Neuronal stem cell (in vitro differentiated cells): ENCODE measurements around the gene CDH23.

ENCODE experiments used
- DNase-seq: peaks from one replicate; pipeline ENCODE4 v3.0.0-alpha.2; 2013; ENCODE audit warnings: low spot score
- H2AFZ ChIP-seq: one replicate; pipeline ENCODE4 v1.6.1; 2013; ENCODE audit warnings: mild to moderate bottlenecking, low read length, inconsistent platforms
- H2AK5ac ChIP-seq: 2 replicates; pipeline ENCODE4 v1.6.1; 2013; ENCODE audit warnings: low read depth, mild to moderate bottlenecking, inconsistent platforms, low read length, moderate library complexity, mixed read lengths
- H2BK120ac ChIP-seq: 2 replicates; pipeline ENCODE4 v1.6.1; 2013; ENCODE audit warnings: low read depth, mild to moderate bottlenecking, inconsistent platforms, low read length, moderate library complexity, mixed read lengths
- H2BK12ac ChIP-seq: one replicate; pipeline ENCODE4 v1.6.1; 2013; ENCODE audit warnings: low read length, inconsistent platforms
- H2BK15ac ChIP-seq: 2 replicates; pipeline ENCODE4 v1.6.1; 2013; ENCODE audit warnings: mild to moderate bottlenecking, low read length, inconsistent platforms, mixed read lengths
- H2BK5ac ChIP-seq: one replicate; pipeline ENCODE4 v1.6.1; 2013; ENCODE audit warnings: inconsistent platforms, mild to moderate bottlenecking, low read length, moderate library complexity
- H3K14ac ChIP-seq: one replicate; pipeline ENCODE4 v1.6.1; 2013; ENCODE audit warnings: low read length, inconsistent platforms
- H3K18ac ChIP-seq: 2 replicates; pipeline ENCODE4 v1.6.1; 2013; ENCODE audit warnings: low read length, inconsistent platforms
- H3K23ac ChIP-seq: 2 replicates; pipeline ENCODE4 v1.6.1; 2013; ENCODE audit warnings: low read depth, mild to moderate bottlenecking, mixed read lengths, low read length, inconsistent platforms; ENCODE audit not compliant: poor library complexity
- H3K27ac ChIP-seq: replicated peaks from 3 replicates; pipeline ENCODE4 v1.5.1; 2013; ENCODE audit warnings: low read length, inconsistent platforms
- H3K27me3 ChIP-seq, 3 experiments: 2 replicates each; pipeline ENCODE4 v1.6.1; 2013; ENCODE audit warnings: low read length in 3 of 3, mild to moderate bottlenecking in 2 of 3, inconsistent platforms in 1 of 3, low read depth in 1 of 3, mixed read lengths in 1 of 3, moderate library complexity in 1 of 3; ENCODE audit not compliant: control insufficient read depth in 3 of 3, insufficient read depth in 3 of 3
- H3K36me3 ChIP-seq, 2 donors: replicated peaks in 1 of 2; 2 replicates each; pipeline ENCODE4 v1.6.1; 2013; ENCODE audit warnings: low read length in 2 of 2; ENCODE audit not compliant: control insufficient read depth in 2 of 2, insufficient read depth in 2 of 2
- H3K4ac ChIP-seq: 2 replicates; pipeline ENCODE4 v1.6.1; 2013; ENCODE audit warnings: inconsistent platforms, mild to moderate bottlenecking, low read length, moderate library complexity
- H3K4me1 ChIP-seq, 2 donors: 1 replicate in 1 of 2; 2 replicates in 1 of 2; pipeline ENCODE4 v1.6.1; 2013; ENCODE audit warnings: low read length in 2 of 2, low read depth in 1 of 2; ENCODE audit not compliant: control insufficient read depth in 2 of 2, insufficient read depth in 1 of 2
- H3K4me2 ChIP-seq: one replicate; pipeline ENCODE4 v1.6.1; 2013; ENCODE audit warnings: mild to moderate bottlenecking, low read length, inconsistent platforms; ENCODE audit not compliant: insufficient read depth, poor library complexity, severe bottlenecking
- H3K4me3 ChIP-seq, 2 donors: 2 replicates each; pipeline ENCODE4 v1.5.1; 2013; ENCODE audit warnings: low read length in 2 of 2, mild to moderate bottlenecking in 2 of 2, inconsistent platforms in 1 of 2, moderate library complexity in 1 of 2
- H3K79me1 ChIP-seq: one replicate; pipeline ENCODE4 v1.6.1; 2013; ENCODE audit warnings: low read depth, mild to moderate bottlenecking, inconsistent platforms, low read length, moderate library complexity
- H3K9ac ChIP-seq: one replicate; pipeline ENCODE4 v1.6.1; 2013; ENCODE audit warnings: mild to moderate bottlenecking, low read depth, low read length, inconsistent platforms; ENCODE audit not compliant: poor library complexity
- H3K9me3 ChIP-seq, 2 donors: replicated peaks in 1 of 2; 2 replicates each; pipeline versions ENCODE3 to v1.6.1; 2013; ENCODE audit warnings: low read length in 2 of 2, mild to moderate bottlenecking in 2 of 2, inconsistent platforms in 1 of 2, low read depth in 1 of 2, mixed read lengths in 1 of 2, moderate library complexity in 1 of 2; ENCODE audit not compliant: control insufficient read depth in 2 of 2, insufficient read depth in 1 of 2
- H4K8ac ChIP-seq: one replicate; pipeline ENCODE4 v1.6.1; 2013; ENCODE audit warnings: low read depth, mild to moderate bottlenecking, inconsistent platforms, low read length, moderate library complexity
- H4K91ac ChIP-seq: one replicate; pipeline ENCODE4 v1.6.1; 2013; ENCODE audit warnings: low read length, low read depth, mild to moderate bottlenecking, inconsistent platforms; ENCODE audit not compliant: poor library complexity
- WGBS, 2 donors: extraction: QIAGEN DNeasy Blood & Tissue Kit; methylation state at CpG; one replicate each; pipeline ENCODE4 v1.1.7; 2013; ENCODE audit warnings: missing lambda C conversion rate in 2 of 2, mixed read lengths in 1 of 2; ENCODE audit not compliant: insufficient read length in 2 of 2, insufficient replicate concordance in 1 of 2; ENCODE audit errors: extremely low coverage in 2 of 2; 5-methylcytosine and 5-hydroxymethylcytosine counted together

CDH23 gene

DNA sequence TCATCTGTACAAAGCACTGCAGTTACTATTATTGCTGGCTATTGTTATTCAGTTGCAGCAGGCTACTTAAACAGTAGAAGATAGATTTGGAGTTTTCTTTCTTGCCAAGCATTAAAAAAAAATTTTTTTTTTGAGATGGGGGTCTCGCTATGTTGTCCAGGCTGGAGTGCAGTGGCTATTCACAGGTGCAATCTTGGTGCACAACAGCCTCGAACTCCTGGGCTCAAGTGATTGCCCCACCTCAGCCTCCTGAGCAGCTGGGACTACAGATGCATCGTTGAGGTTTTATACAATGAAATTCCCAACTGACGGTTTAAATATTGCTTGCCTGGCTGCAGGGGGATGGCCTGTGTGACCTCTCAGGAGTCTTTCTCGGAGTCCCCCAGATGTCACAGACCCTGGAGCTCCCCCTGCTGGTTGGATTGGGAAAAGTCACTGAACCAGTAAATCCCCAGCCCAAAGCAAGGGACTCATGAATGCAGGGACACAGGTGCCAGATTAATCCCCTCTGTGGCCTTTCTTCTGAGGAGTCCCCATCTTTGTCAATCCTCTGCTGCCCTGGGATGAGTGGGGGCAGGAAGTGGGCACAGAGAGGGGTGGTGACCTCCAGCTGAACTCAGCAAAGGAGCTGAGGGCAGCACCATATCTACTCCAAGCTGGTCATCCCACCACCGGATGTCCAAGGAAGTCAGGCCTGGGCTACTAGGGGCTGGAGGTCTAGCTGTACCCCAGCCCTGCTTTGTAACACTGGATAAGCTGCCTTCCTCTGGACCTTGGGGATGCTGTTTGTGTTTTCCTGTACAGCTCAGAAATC is 173.3 kb downstream of the CDH23 start:
- DNase-seq = peak; percentile 88
- Histone ChIP-seq H3K9ac (no peak overlapping the region), H3K14ac (no peak overlapping the region), H4K91ac (no peak overlapping the region), H2AK5ac (no peak overlapping the region), H3K9me3 (no peaks in the 10 kb centered on the region), H2BK15ac (no peak overlapping the region), H3K4me2 (no peak overlapping the region), H3K27me3 (peaks cover 0 to 20% (median 0%) of the 10 kb centered on the region in 3 experiments), H2BK12ac (no peak overlapping the region), H2AFZ (no peak overlapping the region), H2BK120ac (no peak overlapping the region), H3K4ac (no peak overlapping the region), H3K23ac (no peak overlapping the region), H3K27ac (no peak overlapping the region), H2BK5ac (no peak overlapping the region), H3K4me1 (peaks cover 0 to 16% of the 10 kb centered on the region in 2 donors), H3K4me3 (no peak overlapping the region), H3K18ac (peak overlapping the region; percentile 2), H3K79me1 (no peaks in the 10 kb centered on the region), H3K36me3 (no peaks in the 10 kb centered on the region), H4K8ac (no peak overlapping the region)
- no CpG with 5 or more reads among the region's 6 CpGs for WGBS, 2 donors

DNA sequence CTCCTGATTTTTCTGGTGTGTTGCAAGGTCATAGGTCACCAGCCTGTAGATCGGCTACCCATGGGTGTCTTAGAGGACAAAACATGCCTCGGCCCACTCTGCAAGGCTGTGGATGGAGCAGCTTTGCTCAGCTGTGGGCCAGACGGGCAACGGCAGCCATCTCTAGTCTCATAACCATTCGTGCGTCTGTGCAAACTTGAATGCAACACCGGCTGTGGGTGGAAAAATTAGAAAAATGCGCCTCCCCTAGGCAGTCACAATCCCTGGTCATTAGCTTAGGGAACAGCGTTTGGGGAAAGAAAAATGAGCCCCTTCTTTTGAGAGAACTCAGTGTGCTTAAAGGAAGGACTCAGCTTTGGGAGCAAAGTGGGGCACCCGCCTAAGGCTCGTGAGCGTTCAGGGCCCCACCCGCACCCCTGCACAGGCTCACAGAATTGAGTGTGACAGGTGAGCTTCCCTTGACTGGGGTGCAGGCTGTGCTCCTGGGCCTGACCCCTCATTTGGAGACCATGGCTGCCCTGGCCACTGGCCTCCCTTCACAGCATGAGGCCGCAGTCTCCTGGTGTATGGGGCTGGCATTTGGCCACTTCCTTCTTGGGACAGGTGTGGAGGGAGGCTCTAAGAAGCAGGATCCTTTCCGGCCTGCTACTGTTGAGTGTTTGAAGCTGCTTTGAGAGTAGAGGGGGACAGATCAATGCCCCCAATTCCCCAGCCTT is 174.9 kb downstream of the CDH23 start:
- no peak for DNase-seq
- WGBS, 2 donors = no CpG with 5 or more reads among the region's 15 CpGs

DNA sequence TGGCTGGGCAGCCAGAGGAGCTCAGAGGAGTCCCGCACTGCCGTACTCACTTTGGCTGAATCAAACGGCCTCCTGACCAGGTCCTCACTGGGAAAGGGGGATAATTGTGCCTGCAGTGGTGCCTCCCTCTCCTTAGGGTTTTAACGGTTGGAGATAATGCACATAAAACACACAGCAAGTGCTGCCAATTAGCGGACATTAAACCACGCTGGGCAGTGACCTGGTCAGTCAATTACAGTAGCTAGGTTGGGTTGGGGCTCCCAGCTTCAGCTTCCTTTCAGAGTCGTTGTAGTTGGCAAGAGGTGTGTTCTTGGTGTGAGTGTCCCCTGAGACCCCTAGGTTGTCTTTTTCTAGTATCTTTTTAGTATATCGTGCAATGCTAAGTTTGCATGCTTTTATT is 176.2 kb downstream of the CDH23 start:
- Histone ChIP-seq H3K4me2 (no peak overlapping the region), H2AK5ac (no peak overlapping the region), H3K27ac (no peak overlapping the region), H3K23ac (no peak overlapping the region), H3K4me3 (no peak overlapping the region), H2BK5ac (no peak overlapping the region), H3K14ac (no peak overlapping the region), H3K4ac (no peak overlapping the region), H3K4me1 (peaks cover 0 to 19% of the 10 kb centered on the region in 2 donors), H4K91ac (no peak overlapping the region), H3K27me3 (peaks cover 0 to 16% (median 0%) of the 10 kb centered on the region in 3 experiments), H3K18ac (no peak overlapping the region), H2BK15ac (no peak overlapping the region), H3K36me3 (no peaks in the 10 kb centered on the region), H2AFZ (no peak overlapping the region), H4K8ac (no peak overlapping the region), H3K79me1 (no peaks in the 10 kb centered on the region), H2BK120ac (no peak overlapping the region), H3K9ac (no peak overlapping the region), H2BK12ac (no peak overlapping the region), H3K9me3 (no peaks in the 10 kb centered on the region)
- no peak for DNase-seq
- no CpG with 5 or more reads among the region's 8 CpGs for WGBS, 2 donors

More for the DNA sequence above, 174.9 kb downstream of the CDH23 start:
- Histone ChIP-seq H4K91ac (no peak overlapping the region), H3K23ac (no peak overlapping the region), H3K4me3 (no peak overlapping the region), H3K36me3 (no peaks in the 10 kb centered on the region), H3K9me3 (no peaks in the 10 kb centered on the region), H3K27me3 (peaks cover 0 to 16% (median 0%) of the 10 kb centered on the region in 3 experiments), H2BK120ac (no peak overlapping the region), H2BK12ac (no peak overlapping the region), H3K4me2 (no peak overlapping the region), H3K27ac (no peak overlapping the region), H2AFZ (no peak overlapping the region), H2BK5ac (peak overlapping the region; percentile 40), H2AK5ac (peak overlapping the region; percentile 48), H3K79me1 (no peaks in the 10 kb centered on the region), H3K14ac (no peak overlapping the region), H3K4me1 (peaks cover 0 to 20% of the 10 kb centered on the region in 2 donors), H2BK15ac (no peak overlapping the region), H3K4ac (no peak overlapping the region), H4K8ac (no peak overlapping the region), H3K18ac (no peak overlapping the region), H3K9ac (peak overlapping the region; percentile 32)
